ENCODE measurements around the gene AGMAT. TPM values are rescaled to one million over a fixed set of nuclear protein-coding genes. Genes with fewer than 3 reads are reported as not detected.
A peak's percentile ranks its signal among the peaks of the same experiment; 100 is the strongest.

AGMAT gene
- polyA plus RNA-seq, 3 donors = not detected

DNA sequence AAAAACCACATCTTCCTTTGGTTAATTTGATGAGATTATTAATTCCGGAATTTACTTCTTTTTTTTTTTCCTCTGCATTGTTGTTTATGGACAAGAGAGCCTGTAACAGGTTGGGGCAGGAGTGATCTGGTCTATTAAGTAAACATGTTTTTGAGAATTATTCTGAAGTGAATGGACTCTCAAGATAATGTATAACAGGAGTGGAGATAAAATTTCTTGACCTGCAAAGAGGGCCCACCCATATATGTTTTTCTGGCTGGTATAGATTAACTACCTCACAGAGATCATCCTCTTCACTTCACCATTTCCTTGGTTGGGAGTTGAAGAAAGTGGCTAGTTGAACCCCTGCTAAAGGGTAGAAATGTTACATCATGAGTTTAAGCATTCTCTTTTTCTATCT is 43.2 kb upstream of the AGMAT start:
- no peak overlapping the region for H3K4me3 ChIP-seq (replicated peaks in 1 of 3; ENCODE audit: low read depth in 2 of 3, low read length in 3 of 3)
- H3K9ac ChIP-seq (ENCODE audit: insufficient read depth, low read length, poor library complexity, severe bottlenecking) = no peak overlapping the region
- H3K27me3 Mint-ChIP-seq (ENCODE audit: low read depth in 3 of 3) = peaks cover 0 to 2% (median 0%) of the 10 kb centered on the region in 3 donors
- H3K4me1 ChIP-seq (ENCODE audit: control insufficient read depth in 1 of 2, insufficient read depth in 2 of 2, low read length in 2 of 2) = peaks cover 4 to 11% of the 10 kb centered on the region in 2 donors
- H3K79me2 ChIP-seq (ENCODE audit: insufficient read depth, low read length) = peaks cover 63% of the 10 kb centered on the region
- H3K4me1 Mint-ChIP-seq = peaks cover 16% of the 10 kb centered on the region
- H3K9me3 Mint-ChIP-seq = peaks cover 0 to 4% (median 0%) of the 10 kb centered on the region in 7 donors
- no CpG with 5 or more reads among the region's 1 CpG for WGBS (ENCODE audit: insufficient coverage)
- H3K36me3 Mint-ChIP-seq = peaks cover 52 to 70% of the 10 kb centered on the region in 2 donors
- H3K9me3 ChIP-seq (replicated peaks in 1 of 2; ENCODE audit: control insufficient read depth in 1 of 2, insufficient read depth in 1 of 2, low read length in 2 of 2) = no peaks in the 10 kb centered on the region
- TF ChIP-seq CTCF (IDR thresholded peaks at IDR 0.05) = no peak
- intact Hi-C loops (cut with micrococcal nuclease) = no loop called here
- no peak overlapping the region for H3K4me2 ChIP-seq (replicated peaks; ENCODE audit: extremely low read depth, low read length, poor library complexity, severe bottlenecking)
- peaks cover 43 to 65% of the 10 kb centered on the region in 2 donors for H3K36me3 ChIP-seq (replicated peaks in 1 of 2; ENCODE audit: control insufficient read depth in 1 of 2, insufficient read depth in 2 of 2, low read length in 2 of 2)
- H3K27ac Mint-ChIP-seq = peak overlapping the region in 1 of 7 donors; percentile 28
- no peak overlapping the region for H3K27ac ChIP-seq (ENCODE audit: low read depth in 1 of 2, low read length in 2 of 2)
- peaks cover 71% of the 10 kb centered on the region for H4K20me1 ChIP-seq (ENCODE audit: insufficient read depth, low read length)
- no peak overlapping the region for H2AFZ ChIP-seq (ENCODE audit: insufficient read depth, low read depth, low read length, poor library complexity, severe bottlenecking)
- DNase-seq = no peak
- no peak overlapping the region for H3K4me3 Mint-ChIP-seq
- no peaks in the 10 kb centered on the region for H3K27me3 ChIP-seq (ENCODE audit: control insufficient read depth in 2 of 2, insufficient read depth in 2 of 2, low read length in 2 of 2)

- no peak for DNase-seq
- no peaks in the 10 kb centered on the region for H3K27me3 ChIP-seq (ENCODE audit: control insufficient read depth in 2 of 2, insufficient read depth in 2 of 2, low read length in 2 of 2)
- H3K4me2 ChIP-seq (replicated peaks; ENCODE audit: extremely low read depth, low read length, poor library complexity, severe bottlenecking) = no peak overlapping the region
- no peak overlapping the region for H3K4me3 ChIP-seq (replicated peaks in 1 of 3; ENCODE audit: low read depth in 2 of 3, low read length in 3 of 3)
- Mint-ChIP-seq H3K36me3 (peaks cover 49 to 67% of the 10 kb centered on the region in 2 donors), H3K9me3 (peaks cover 0 to 4% (median 0%) of the 10 kb centered on the region in 7 donors), H3K4me1 (peaks cover 18% of the 10 kb centered on the region), H3K27ac (peak overlapping the region in 1 of 7 donors; percentile 8), H3K27me3 (ENCODE audit: low read depth in 3 of 3) (peaks cover 0 to 2% (median 0%) of the 10 kb centered on the region in 3 donors), H3K4me3 (no peak overlapping the region)
- H3K4me1 ChIP-seq (ENCODE audit: control insufficient read depth in 1 of 2, insufficient read depth in 2 of 2, low read length in 2 of 2) = peaks cover 4 to 11% of the 10 kb centered on the region in 2 donors
- no peak overlapping the region for H3K27ac ChIP-seq (ENCODE audit: low read depth in 1 of 2, low read length in 2 of 2)
- no peak overlapping the region for H3K9ac ChIP-seq (ENCODE audit: insufficient read depth, low read length, poor library complexity, severe bottlenecking)
- TF ChIP-seq CTCF (IDR thresholded peaks at IDR 0.05) = no peak
- H3K36me3 ChIP-seq (replicated peaks in 1 of 2; ENCODE audit: control insufficient read depth in 1 of 2, insufficient read depth in 2 of 2, low read length in 2 of 2) = peaks cover 42 to 62% of the 10 kb centered on the region in 2 donors
- no peaks in the 10 kb centered on the region for H3K9me3 ChIP-seq (replicated peaks in 1 of 2; ENCODE audit: control insufficient read depth in 1 of 2, insufficient read depth in 1 of 2, low read length in 2 of 2)
- 73% methylated on average over 2 of the region's 4 CpGs for WGBS (ENCODE audit: insufficient coverage)
- no peak overlapping the region for H2AFZ ChIP-seq (ENCODE audit: insufficient read depth, low read depth, low read length, poor library complexity, severe bottlenecking)
- H3K79me2 ChIP-seq (ENCODE audit: insufficient read depth, low read length) = peaks cover 68% of the 10 kb centered on the region
- intact Hi-C loops (cut with micrococcal nuclease) = no loop called here
- H4K20me1 ChIP-seq (ENCODE audit: insufficient read depth, low read length) = peaks cover 76% of the 10 kb centered on the region
Measured at GRCh38 chr1:15627343-15627988, 42.6 kb upstream of the AGMAT start.

Data from CD14-positive monocyte (primary cell).